Heart left ventricle (tissue), 16 donors: Measurements from ENCODE around the gene PLEKHM2. TPM values are rescaled to one million over a fixed set of nuclear protein-coding genes. Genes with fewer than 3 reads are reported as not detected.
A peak's percentile ranks its signal among the peaks of the same experiment; 100 is the strongest.

Source experiments
- ATAC-seq, 4 donors: fragments of 200-7000 bp; cut with Tn5 transposase; one replicate each; pipeline ENCODE4 v1.9.1; 2020 to 2022; ENCODE audit warnings: moderate library complexity in 4 of 4, mild to moderate bottlenecking in 3 of 4, moderate number of reproducible peaks in 1 of 4
- DNase-seq, 5 donors: peaks; one replicate each; pipeline ENCODE4 v3.0.0-alpha.2; 2020
- H3K27ac ChIP-seq, 12 donors: fragments of 200-600 bp; sonication (generic) in 4 of 12; one replicate each; pipeline versions ENCODE4 v1.5.0 to v1.8.0; 2016 to 2022; ENCODE audit warnings: mild to moderate bottlenecking in 2 of 12
- H3K27me3 ChIP-seq, 9 donors: fragments of 200-600 bp; sonication (generic) in 2 of 9; one replicate each; pipeline versions ENCODE4 v1.5.1 to v1.8.0; 2016 to 2022; ENCODE audit warnings: mild to moderate bottlenecking in 3 of 9
- H3K36me3 ChIP-seq, 9 donors: fragments of 200-600 bp; sonication (generic) in 2 of 9; one replicate each; pipeline versions ENCODE4 v1.5.0 to v1.8.0; 2018 to 2022; ENCODE audit warnings: mild to moderate bottlenecking in 2 of 9
- H3K4me1 ChIP-seq, 12 donors: fragments of 200-600 bp; sonication (generic) in 4 of 12; one replicate each; pipeline versions ENCODE4 v1.5.0 to v1.8.0; 2016 to 2022; ENCODE audit warnings: mild to moderate bottlenecking in 3 of 12
- H3K4me3 ChIP-seq, 12 donors: fragments of 200-600 bp; sonication (generic) in 4 of 12; one replicate each; pipeline versions ENCODE4 v1.5.0 to v1.8.0; 2017 to 2022; ENCODE audit warnings: mild to moderate bottlenecking in 9 of 12, moderate library complexity in 4 of 12
- H3K9me3 ChIP-seq, 12 donors: fragments of 200-600 bp; sonication (generic) in 4 of 12; one replicate each; pipeline versions ENCODE4 v1.5.0 to v1.8.0; 2016 to 2022; ENCODE audit warnings: mild to moderate bottlenecking in 1 of 12
- POLR2A ChIP-seq, 2 donors: fragments of 450-650 bp; IDR thresholded peaks; one replicate each; pipeline ENCODE4 v1.6.1; 2017; ENCODE audit warnings: antibody characterized with exemption in 2 of 2, mild to moderate bottlenecking in 2 of 2, moderate library complexity in 2 of 2
- WGBS, 4 donors: extraction: QIAGEN DNeasy Blood & Tissue Kit in 2 of 4; methylation state at CpG; one replicate each; pipeline versions ENCODE4 v1.1.5 to v1.1.7; 2013 to 2018; 5-methylcytosine and 5-hydroxymethylcytosine counted together
- intact Hi-C, 10 donors: fragments of 100-400 bp; cut with DNase I; formaldehyde crosslinking; loops; one replicate each; pipeline versions ENCODE4 v1.11.1 to v1.14.2; 2022
- polyA plus RNA-seq, 2 donors: library from polyadenylated mRNA; stranded (reverse); fragments of 200-250 nt; gene quantifications; one replicate each; pipeline ENCODE4 v1.2.3, GENCODE V29; 2013
- total RNA-seq, 9 donors: library from RNA; depleted of rRNA in 2 of 9; stranded (reverse); fragments of >200 nt in 2 of 9; fragmentation: NEBNext Ultra II Directional in 3 of 9; extraction: Animal tissue kit (Norgen Biotek cat#: 25700) in 3 of 9; gene quantifications; one replicate each; pipeline versions ENCODE4 v1.1.0 to v1.2.4, GENCODE V29; 2016 to 2023
- TF ChIP-seq, protein P1 (sequence below), 12 donors: fragments of 200-600 bp; sonication (generic) in 4 of 12; IDR thresholded peaks; one replicate each; pipeline versions ENCODE4 v1.5.0 to v1.8.0; 2018 to 2022; ENCODE audit warnings: antibody characterized with exemption in 12 of 12, mild to moderate bottlenecking in 5 of 12
- donor health status: ischemic (EF 13 %, LVEDD 7.1; RV severe dilation, severe dysfunction).
- donor health status: healthy with polysubstance abuse.
- donor health status: DM: no; HTN: yes; CAD: no.
- donor health status: DM: no; HTN: no; CAD: no.
- donor health status: ischemic (EF 25% LVEDD 6.9; RV normal size, moderate dysfunction).
- donor health status: ischemic (EF 25% LVEDD 5.7; RV mildly dilated, moderate dysfunction).
- donor health status: healthy.
- donor health status: DM: yes; HTN: yes; CAD: no.
- donor health status: ischemic (EF 35%, LVEDD 5.7; RV mildly dilated, moderate dysfunction).
- donor health status: nonischemic (EF 11% LVEDD 7.7; RV severe dilation, severe dysfunction).
- donor health status: DM: yes; HTN: yes; CAD: no.
- donor health status: PGD.
- donor health status: ischemic (EF 29% LVEDD 5.4; RV normal size, mild dysfunction).
- donor health status: nonischemic (EF 23%, LVEDD 6.1; RV moderate dilation, normal function).

Gene PLEKHM2
- total and polyA plus RNA-seq, 11 donors = 69.9 to 150 (median 84.4) TPM

DNA sequence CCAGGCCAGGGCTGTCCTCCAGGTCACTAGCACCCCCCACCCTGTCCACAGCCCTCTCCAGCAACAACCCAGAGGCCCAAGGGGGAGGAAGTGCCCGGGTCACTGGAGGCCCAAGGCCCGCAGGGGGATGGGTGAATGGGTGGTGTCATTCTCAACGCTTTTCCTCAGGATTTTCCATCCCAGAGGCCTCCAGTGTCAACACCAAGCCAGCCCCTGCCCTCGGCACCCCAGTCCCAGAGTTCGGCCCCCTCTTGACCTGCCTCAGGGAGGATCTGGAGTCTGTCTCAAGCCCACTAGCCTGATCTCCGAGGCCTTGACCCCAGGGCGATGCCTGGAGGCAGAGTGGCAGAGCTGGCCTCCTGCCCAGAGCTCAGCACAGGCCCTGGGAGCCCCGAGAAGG lies 63.3 kb downstream of the PLEKHM2 start:
- no peaks in the 10 kb centered on the region for H3K27me3 ChIP-seq
- DNase-seq (no peak), ATAC-seq (no peak)
- 59 to 68% (median 63%) methylated on average over 4 to 8 of the region's 8 CpGs for WGBS, 4 donors
- no peak overlapping the region for H3K27ac ChIP-seq
- TF ChIP-seq POLR2A (IDR thresholded peaks at IDR 0.05) = no peak
- TF ChIP-seq, protein P1, sequence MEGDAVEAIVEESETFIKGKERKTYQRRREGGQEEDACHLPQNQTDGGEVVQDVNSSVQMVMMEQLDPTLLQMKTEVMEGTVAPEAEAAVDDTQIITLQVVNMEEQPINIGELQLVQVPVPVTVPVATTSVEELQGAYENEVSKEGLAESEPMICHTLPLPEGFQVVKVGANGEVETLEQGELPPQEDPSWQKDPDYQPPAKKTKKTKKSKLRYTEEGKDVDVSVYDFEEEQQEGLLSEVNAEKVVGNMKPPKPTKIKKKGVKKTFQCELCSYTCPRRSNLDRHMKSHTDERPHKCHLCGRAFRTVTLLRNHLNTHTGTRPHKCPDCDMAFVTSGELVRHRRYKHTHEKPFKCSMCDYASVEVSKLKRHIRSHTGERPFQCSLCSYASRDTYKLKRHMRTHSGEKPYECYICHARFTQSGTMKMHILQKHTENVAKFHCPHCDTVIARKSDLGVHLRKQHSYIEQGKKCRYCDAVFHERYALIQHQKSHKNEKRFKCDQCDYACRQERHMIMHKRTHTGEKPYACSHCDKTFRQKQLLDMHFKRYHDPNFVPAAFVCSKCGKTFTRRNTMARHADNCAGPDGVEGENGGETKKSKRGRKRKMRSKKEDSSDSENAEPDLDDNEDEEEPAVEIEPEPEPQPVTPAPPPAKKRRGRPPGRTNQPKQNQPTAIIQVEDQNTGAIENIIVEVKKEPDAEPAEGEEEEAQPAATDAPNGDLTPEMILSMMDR (IDR thresholded peaks at IDR 0.05) = no peak
- no peaks in the 10 kb centered on the region for H3K36me3 ChIP-seq
- no peak overlapping the region for H3K4me3 ChIP-seq
- peaks cover 0 to 18% (median 5%) of the 10 kb centered on the region in 12 donors for H3K4me1 ChIP-seq
- H3K9me3 ChIP-seq = no peaks in the 10 kb centered on the region
- intact Hi-C loops = loop anchor here in 2 of 10 donors (10.0 kb wide), 1 partner anchor 153 kb away; no protein-coding TSS in a partner anchor

DNA sequence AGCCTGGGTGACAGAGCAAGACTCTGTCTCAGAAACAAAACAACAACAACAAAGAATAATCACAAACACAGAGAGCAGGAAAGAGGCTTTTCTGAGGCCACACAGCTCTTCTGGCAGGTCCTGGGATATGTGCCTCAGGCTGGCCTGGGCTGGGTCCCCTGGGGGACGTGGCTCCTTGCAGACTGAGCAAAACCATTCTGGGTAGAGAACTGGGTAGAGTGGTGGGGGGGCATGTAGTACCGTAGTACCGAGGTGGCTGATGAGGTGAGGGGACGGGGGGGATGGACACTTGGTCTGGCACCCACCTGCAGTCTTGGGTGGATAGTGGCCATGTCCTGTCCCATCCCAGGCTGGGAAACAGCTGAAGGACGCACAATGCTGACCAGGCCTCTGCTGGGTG lies 64.1 kb downstream of the PLEKHM2 start:
- TF ChIP-seq POLR2A (IDR thresholded peaks at IDR 0.05) = no peak
- TF ChIP-seq, protein P1 (IDR thresholded peaks at IDR 0.05) = no peak
- intact Hi-C loops = loop anchor here in 2 of 10 donors (10.0 kb wide), 1 partner anchor 153 kb away; no protein-coding TSS in a partner anchor

DNA sequence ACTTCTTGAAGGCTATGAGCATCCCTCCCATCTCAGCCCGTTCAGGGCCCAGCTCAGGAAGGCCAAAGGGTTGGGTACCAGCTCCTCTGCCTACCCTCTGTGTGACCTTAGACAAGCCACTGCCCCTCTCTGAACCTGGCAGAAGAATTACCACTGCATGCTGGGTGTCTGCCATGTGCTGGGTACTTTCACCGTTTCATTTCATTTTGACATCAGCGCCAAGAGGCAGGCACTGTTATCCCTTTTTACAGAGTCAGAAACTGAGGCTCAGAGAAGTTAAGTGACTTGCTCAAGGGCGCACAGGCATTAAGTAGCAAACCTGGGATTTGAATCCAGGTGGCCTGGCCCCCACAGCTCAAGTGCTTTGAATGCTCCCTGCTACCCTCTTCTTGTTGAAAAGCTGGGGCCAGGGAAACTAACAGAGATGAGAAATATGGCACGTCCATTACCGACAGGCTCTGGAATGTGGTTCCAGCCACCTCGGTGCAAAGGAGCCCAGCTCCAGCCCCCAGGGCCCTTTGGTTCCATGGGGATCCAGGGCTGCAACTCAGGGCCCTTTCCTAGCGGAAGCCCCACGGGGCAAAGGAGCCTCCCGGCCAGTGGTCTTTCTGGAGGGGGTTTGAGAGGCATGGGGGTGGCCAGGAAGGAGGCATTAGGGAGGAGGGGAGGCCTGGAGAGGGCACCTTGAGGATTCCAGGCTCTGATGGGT lies 64.7 kb downstream of the PLEKHM2 start:
- DNase-seq (no peak), ATAC-seq (no peak)
- Histone ChIP-seq H3K36me3 (no peaks in the 10 kb centered on the region), H3K27me3 (no peaks in the 10 kb centered on the region), H3K27ac (peak overlapping the region in 3 of 12 donors; percentile 32 to 59 (median 34)), H3K4me3 (no peak overlapping the region), H3K4me1 (peaks cover 0 to 18% (median 5%) of the 10 kb centered on the region in 12 donors), H3K9me3 (no peaks in the 10 kb centered on the region)
- 80 to 92% (median 88%) methylated on average over 10 of the region's 10 CpGs for WGBS, 4 donors
- TF ChIP-seq POLR2A (IDR thresholded peaks at IDR 0.05) = no peak
- TF ChIP-seq, protein P1 (IDR thresholded peaks at IDR 0.05) = no peak
- intact Hi-C loops = loop anchor here in 2 of 10 donors (10.0 kb wide), 1 partner anchor 154 kb away; no protein-coding TSS in a partner anchor

More for the DNA sequence above, 64.1 kb downstream of the PLEKHM2 start:
- H3K4me1 ChIP-seq = peaks cover 0 to 18% (median 5%) of the 10 kb centered on the region in 12 donors
- no peaks in the 10 kb centered on the region for H3K27me3 ChIP-seq
- no peak overlapping the region for H3K4me3 ChIP-seq
- H3K9me3 ChIP-seq = no peaks in the 10 kb centered on the region
- DNase-seq = no peak
- no peak overlapping the region for H3K27ac ChIP-seq
- no peaks in the 10 kb centered on the region for H3K36me3 ChIP-seq
- ATAC-seq = no peak
- 86 to 95% (median 90%) methylated on average over 4 to 5 of the region's 5 CpGs for WGBS, 4 donors
